ENCODE results near the gene EHBP1. TPM values are rescaled to one million over a fixed set of nuclear protein-coding genes. Genes with fewer than 3 reads are reported as not detected.

The EHBP1 gene
- polyA plus RNA-seq, 1 of the 3 experiments (the other 2 are of a cell fraction), result 62.7 TPM

GRCh38 chr2:62768615-62769014 lies 63.1 kb downstream of the EHBP1 start:
- Histone ChIP-seq H3K79me2 (ENCODE audit: insufficient read depth) (peaks cover 13% of the 10 kb centered on the region; the same call in 1 of the 2 replicates), H3F3A (replicated peaks; ENCODE audit: insufficient read depth) (peaks cover 12% of the 10 kb centered on the region), H4K20me1 (ENCODE audit: insufficient read depth) (no peaks in the 10 kb centered on the region), H3K27me3 (ENCODE audit: insufficient read depth) (no peaks in the 10 kb centered on the region), H3K27ac (ENCODE audit: low read depth in 2 of 2, low read length in 1 of 2) (peak overlapping the region in 1 of 2 experiments; percentile 26; a peak in 1 of 4 replicates), H3K4me3 (ENCODE audit: low read depth in 2 of 2, low read length in 1 of 2) (no peak overlapping the region), H3K4me2 (no peak overlapping the region), H2AFZ (ENCODE audit: low read depth) (no peak overlapping the region), H3K9me2 (no peaks in the 10 kb centered on the region), H3K9me3 (no peaks in the 10 kb centered on the region), H3K36me3 (replicated peaks in 1 of 2; ENCODE audit: control insufficient read depth in 1 of 2, insufficient read depth in 2 of 2, low read length in 1 of 2) (peaks cover 0 to 25% of the 10 kb centered on the region in 2 experiments), H3K9ac (no peak overlapping the region), H3K4me1 (ENCODE audit: control insufficient read depth in 1 of 2, insufficient read depth in 2 of 2, low read depth in 1 of 2, low read length in 1 of 2) (peaks cover 5 to 10% of the 10 kb centered on the region in 2 experiments; a peak in 2 of 4 replicates)
- 87% methylated on average over 3 of the region's 3 CpGs for WGBS (ENCODE audit: low lambda C conversion rate)
- ChIA-PET CTCF (interaction anchor here (11.9 kb wide), 1 partner anchor 311 kb away, joined by 304 read pairs; no protein-coding TSS in a partner anchor), POLR2A (no interaction called here)
- TF ChIP-seq TCF12 (IDR thresholded peaks at IDR 0.05) (peak; percentile 61), JUND (IDR thresholded peaks at IDR 0.05) (peak; percentile 59), PBX3 (IDR thresholded peaks at IDR 0.05) (peak; percentile 56; the same call in 1 of the 2 replicates), FOSL2 (IDR thresholded peaks at IDR 0.05; ENCODE audit: borderline replicate concordance, low read depth) (0 out of 2 replicates have a peak, but pooled peaks have one; percentile 2), MXI1 (IDR thresholded peaks at IDR 0.05; ENCODE audit: low read depth, low read length) (no peak), NFIC (IDR thresholded peaks at IDR 0.05; ENCODE audit: borderline replicate concordance) (peak; percentile 30; the same call in 1 of the 2 replicates), TEAD4 (IDR thresholded peaks at IDR 0.05; ENCODE audit: borderline replicate concordance, insufficient read depth) (no peak; the same call in 1 of the 2 replicates)
- DNase-seq, result no peak

- H3K4me3 ChIP-seq (ENCODE audit: low read depth in 2 of 2, low read length in 1 of 2), result no peak overlapping the region
- H3K9ac ChIP-seq, result no peak overlapping the region
- WGBS (ENCODE audit: low lambda C conversion rate), result 73% methylated on average over 4 of the region's 4 CpGs
- H4K20me1 ChIP-seq (ENCODE audit: insufficient read depth), result no peaks in the 10 kb centered on the region
- no peak overlapping the region for H3K4me2 ChIP-seq
- no peaks in the 10 kb centered on the region for H3K9me2 ChIP-seq
- H3K4me1 ChIP-seq (ENCODE audit: control insufficient read depth in 1 of 2, insufficient read depth in 2 of 2, low read depth in 1 of 2, low read length in 1 of 2), result peaks cover 0 to 5% of the 10 kb centered on the region in 2 experiments; a peak in 2 of 4 replicates
- H3K9me3 ChIP-seq, result no peaks in the 10 kb centered on the region
- TF ChIP-seq NRF1 (IDR thresholded peaks at IDR 0.05; ENCODE audit: low read depth, low read length) (no peak), POLR2AphosphoS5 (IDR thresholded peaks at IDR 0.05; ENCODE audit: low read depth, low read length) (no peak)
- DNase-seq, result no peak
- ChIA-PET POLR2A (no interaction called here), CTCF (interaction anchor here (11.9 kb wide), 1 partner anchor 313 kb away, joined by 304 read pairs; no protein-coding TSS in a partner anchor)
- H3K79me2 ChIP-seq (ENCODE audit: insufficient read depth), result 0 out of 2 replicates have a peak, but pooled peaks cover 4% of the 10 kb centered on the region
- no peaks in the 10 kb centered on the region for H3K27me3 ChIP-seq (ENCODE audit: insufficient read depth)
- H3K36me3 ChIP-seq (replicated peaks in 1 of 2; ENCODE audit: control insufficient read depth in 1 of 2, insufficient read depth in 2 of 2, low read length in 1 of 2), result peaks cover 0 to 17% of the 10 kb centered on the region in 2 experiments
- H2AFZ ChIP-seq (ENCODE audit: low read depth), result no peak overlapping the region
- peaks cover 22% of the 10 kb centered on the region for H3F3A ChIP-seq (replicated peaks; ENCODE audit: insufficient read depth)
- no peak overlapping the region for H3K27ac ChIP-seq (ENCODE audit: low read depth in 2 of 2, low read length in 1 of 2)
Observed at GRCh38 chr2:62770629-62771028, 65.1 kb downstream of the EHBP1 start.
